Activated CD8-positive, alpha-beta memory T cell treated with anti-CD3 and anti-CD28 coated beads for 48 hours (primary cell): ENCODE data around the gene SLC8A1.

Experiments used
- DNase-seq, 3 experiments: peaks; one replicate each; pipeline ENCODE4 v3.0.0-alpha.2; 2020; ENCODE audit warnings: low read depth in 2 of 3, low spot score in 2 of 3

Gene SLC8A1

DNA sequence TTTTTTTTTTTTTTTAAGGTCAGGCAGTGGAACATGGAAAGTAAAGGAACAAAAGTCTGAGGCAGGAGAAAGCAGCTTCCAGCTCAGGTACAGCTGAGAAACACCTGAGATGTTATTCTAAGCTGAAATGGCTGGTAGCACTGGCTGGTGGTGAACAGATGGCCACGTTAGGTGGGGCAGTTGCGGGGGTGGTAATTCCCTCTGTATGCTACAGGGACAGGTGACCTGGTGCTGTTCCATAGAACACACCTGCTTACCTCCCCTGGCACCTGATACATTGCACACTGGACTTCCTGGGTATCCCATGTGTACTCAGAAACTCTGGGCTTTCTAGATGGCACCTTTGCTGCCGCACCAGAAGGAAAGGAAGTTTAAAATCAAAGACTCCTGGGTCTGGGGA is 333.3 kb downstream of the SLC8A1 start:
- DNase-seq = no peak

DNA sequence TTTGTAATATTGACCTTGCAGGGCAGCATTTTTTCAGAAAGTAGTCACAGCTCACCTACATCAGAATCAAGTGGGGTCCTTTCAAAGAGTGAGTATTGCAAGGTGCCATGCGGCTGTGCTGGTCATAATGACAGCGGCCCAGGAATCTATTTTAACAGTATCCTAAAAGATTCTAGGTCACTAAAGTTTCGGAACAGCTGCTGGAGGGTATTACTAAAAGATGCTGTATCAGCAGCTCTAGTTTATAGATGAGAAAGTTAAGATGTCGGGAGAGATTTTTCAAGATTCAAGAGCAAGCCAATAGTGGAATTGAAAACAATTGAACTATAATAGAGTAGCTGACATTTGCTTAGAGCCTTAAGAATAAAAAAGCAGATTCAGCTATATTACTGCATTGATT is 336.0 kb downstream of the SLC8A1 start:
- no peak for DNase-seq

DNA sequence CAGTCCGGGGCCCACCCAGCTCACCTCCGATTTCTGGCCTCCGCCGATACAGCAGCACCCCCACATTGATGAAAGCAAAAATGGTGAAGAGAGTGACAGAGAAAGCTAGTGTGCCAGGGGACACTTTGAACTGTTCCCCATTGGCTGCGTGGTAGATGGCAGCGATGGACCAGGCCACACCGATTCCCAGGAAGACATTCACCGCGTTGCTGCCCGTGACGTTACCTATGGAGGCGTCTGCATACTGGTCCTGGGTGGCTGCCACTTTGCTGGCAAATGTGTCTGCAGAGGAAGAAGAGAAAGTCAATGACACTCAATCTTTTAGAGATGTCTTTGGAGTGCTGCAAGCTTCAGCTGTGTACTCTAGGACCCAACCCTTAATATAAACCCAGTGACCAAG is 336.5 kb downstream of the SLC8A1 start:
- no peak for DNase-seq

DNA sequence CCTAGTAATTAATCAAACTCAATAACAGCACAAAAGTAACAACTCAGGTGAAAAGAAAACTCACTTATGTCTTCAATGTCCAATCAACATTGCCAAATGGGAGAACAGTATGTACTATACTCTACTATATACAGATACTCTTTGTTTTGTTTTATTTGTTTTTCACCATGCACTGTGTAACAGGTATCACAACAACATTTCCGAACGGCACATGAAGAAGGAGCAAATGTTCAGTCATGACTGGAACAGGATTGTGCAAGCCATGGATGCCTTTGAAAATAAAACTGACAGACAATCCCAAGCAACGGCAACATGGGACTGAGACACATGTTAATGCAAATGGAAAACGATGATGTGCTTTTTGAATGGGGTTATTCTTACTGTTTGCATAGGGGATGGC is 337.9 kb downstream of the SLC8A1 start:
- no peak for DNase-seq

DNA sequence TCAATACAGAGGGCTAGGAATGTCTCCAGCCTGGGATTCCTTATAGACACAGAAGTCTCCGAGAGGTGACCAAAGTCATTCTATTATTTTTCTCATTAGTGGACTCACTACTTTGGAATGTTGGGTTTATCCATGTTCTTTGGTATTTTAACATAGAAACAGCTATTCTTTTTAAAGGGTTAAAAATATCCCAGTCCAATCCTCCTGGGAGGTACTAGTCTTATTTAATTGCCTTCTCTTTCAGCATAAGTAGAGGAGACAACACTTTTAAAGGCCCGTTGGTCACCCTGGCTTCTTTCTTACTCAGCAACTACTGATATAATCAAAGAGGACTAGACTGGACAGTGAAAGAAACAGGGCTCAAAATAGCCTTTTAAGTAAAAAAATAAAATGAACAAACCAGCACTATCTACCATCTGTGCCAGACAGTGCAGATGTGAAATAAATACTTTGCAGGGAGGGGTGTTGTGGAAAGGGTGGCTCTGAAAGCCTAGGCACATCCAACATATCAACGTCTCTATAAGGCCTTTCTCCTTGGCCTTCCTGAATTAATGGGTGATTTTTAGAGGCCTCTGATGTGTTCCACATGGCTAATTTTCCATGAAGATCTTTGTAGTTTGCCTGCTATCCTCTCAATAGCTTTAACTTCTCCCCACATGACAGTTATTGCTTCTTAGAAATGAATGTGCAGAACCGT is 338.5 kb downstream of the SLC8A1 start:
- no peak for DNase-seq

DNA sequence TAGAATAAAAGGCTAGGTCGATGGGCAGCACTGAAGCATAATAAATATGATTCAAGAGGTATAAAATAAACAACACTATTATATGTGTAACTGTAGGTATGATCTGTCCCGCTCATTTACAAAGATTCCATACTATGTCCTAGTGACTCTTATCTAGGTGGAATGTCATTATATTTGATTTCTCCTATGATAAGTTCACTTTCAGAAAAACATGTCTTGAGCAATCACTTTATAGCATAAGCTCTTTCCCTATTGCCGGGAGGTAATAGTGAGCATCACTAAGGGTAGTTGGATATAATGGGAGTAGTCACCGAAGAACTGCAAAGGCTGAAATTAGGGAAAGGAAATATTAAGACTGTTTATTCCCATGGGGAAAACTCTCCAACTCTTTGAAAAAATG is 342.5 kb downstream of the SLC8A1 start:
- no peak for DNase-seq

DNA sequence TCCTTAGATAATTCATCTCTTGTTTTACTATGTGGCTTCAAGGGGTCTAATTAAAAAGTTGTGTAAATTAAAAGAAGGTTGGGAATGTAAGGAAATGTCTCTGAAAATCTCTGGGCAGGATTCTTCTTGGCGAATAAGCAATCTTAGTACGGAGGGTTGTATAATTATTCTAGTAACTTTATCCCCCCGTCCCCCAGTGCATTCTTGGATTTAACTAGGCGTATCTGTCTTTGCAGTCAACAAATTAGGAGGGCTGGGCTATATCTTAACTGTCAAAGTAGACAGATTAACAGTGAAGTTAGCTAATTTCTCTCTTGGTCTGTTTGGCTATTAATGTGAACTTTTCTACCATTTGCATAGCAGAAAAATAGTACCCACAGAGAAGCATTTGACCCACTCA is 343.0 kb downstream of the SLC8A1 start:
- no peak for DNase-seq

DNA sequence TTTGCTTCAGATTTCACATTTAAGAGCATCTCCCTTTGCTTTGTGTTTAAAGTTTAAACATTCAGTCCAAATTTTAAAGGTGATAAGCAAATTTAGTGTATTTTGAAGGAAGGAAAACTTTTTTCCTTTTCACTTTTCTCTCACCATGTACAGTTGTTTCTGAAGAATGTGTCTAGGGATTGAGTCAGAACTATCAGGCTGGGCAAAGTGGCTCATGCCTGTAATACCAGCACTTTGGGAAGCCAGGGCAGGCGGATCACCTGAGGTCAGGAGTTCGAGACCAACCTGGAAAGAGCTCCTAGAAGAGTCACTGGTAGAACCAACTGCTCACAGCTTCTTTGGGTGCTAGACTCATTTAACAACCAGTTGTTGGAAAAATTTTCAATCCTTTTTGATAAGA is 345.8 kb downstream of the SLC8A1 start:
- DNase-seq = no peak

DNA sequence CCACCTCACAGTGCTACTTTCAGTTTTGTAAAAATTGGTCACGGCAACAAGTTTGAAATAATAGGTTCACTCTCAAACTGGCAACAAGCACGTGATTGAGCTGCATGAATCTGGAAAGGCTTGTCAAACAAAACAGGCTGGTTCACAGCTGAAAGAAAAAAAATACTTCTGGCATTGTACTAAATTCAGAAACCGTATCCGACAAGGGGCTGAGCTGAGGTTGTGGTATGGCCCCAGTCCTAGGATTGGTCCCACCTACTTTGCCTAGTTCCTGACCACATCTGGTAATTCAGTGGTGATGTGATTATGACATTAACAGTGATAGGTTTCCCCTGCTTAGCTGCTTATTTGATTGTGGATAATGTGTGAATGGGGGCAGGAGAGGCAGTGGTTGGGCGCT is 346.3 kb downstream of the SLC8A1 start:
- no peak for DNase-seq

DNA sequence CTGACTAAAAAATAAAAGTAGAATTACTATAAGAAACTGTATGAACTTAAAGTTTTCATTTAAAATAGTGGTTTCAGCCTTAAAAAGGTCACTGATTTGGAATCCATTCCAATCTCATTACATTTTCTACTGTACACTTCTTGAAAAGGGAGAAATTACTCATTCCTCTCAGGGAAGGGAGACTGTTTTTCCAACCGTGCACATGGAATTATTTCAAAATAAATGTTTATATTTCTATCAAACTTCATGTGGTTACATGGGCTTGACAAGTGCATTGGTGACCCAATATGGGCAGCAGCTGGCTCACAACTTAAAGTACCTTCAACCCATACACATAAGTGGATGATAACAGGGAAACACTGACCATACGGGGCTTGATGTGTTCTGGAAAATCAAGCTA is 348.3 kb downstream of the SLC8A1 start:
- DNase-seq = no peak

DNA sequence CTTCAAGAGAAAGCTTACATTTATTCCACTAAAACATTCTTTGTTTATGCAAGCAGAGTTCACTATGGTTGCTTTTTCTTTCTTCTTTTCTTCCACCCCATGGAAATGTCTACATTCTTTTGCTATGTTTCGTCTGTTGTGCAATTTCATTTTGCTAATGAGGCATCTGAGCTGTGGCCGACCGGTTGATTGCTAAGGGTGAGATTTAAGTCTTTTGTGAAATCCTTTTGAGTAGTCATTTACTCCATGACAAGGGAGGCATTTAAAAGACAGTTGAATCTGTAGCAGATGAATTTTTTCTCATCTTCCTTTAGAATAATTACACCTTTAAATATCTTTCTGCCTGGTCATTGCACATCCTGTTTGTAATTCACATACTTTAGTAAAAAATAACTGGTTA is 348.7 kb downstream of the SLC8A1 start:
- DNase-seq = no peak

DNA sequence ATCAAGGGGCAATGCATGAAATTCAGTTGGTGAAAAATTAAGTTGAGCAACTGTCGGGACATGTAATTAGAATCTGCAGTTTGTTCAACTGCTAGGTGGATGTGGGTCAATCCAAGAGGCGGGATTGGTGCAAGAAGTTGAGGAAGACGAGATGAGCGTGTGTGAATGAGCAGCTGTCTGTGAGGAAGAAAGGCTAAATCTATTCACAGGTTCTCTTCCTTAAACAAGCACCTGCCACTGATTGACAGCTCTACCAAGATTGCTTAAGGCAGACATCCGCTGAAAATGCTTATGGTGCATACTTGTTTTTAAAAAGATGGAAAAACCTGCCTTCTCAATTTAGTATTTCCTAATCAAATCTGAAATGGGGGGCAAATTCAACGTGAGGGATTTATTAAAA is 349.4 kb downstream of the SLC8A1 start:
- no peak for DNase-seq

DNA sequence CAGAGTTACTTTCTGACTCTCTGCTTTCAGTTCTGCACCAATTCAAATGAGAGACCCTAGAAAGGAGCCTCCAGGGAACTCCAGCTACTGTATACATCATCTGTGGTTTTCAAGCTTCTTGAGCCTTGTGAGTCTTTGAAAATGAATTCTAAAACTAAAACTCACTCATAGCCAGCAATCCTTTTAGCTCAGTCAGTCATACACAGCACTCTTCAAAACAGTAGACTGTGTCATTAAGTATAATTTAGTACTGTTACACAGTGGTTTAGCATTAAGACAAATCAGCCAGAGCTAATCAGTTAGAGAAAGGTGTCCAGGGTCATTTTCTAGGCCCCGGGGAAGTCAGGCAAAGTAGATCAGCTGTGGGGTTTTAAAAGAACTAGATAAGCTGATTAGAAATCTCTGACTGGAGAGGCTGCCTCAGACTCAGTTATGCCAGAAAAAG is 350.7 kb downstream of the SLC8A1 start:
- no peak for DNase-seq

DNA sequence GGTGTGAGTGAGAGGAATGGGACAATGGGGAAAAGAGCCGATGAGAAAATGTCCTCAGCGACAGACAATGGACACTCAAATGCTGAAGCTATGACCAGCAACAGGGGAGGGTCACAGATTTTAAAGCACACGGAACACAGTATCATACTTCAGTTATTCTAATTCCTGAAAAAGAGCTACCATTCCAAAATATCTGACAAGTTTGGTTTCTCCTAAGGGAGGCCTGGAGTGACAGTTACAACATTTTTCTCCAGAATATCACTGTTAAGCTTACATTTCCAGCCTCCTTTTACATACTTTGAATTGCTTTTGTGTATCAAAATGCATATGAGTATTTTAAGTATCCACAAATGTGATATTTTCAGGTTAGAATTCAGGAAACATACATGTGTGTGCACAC is 351.2 kb downstream of the SLC8A1 start:
- no peak for DNase-seq

DNA sequence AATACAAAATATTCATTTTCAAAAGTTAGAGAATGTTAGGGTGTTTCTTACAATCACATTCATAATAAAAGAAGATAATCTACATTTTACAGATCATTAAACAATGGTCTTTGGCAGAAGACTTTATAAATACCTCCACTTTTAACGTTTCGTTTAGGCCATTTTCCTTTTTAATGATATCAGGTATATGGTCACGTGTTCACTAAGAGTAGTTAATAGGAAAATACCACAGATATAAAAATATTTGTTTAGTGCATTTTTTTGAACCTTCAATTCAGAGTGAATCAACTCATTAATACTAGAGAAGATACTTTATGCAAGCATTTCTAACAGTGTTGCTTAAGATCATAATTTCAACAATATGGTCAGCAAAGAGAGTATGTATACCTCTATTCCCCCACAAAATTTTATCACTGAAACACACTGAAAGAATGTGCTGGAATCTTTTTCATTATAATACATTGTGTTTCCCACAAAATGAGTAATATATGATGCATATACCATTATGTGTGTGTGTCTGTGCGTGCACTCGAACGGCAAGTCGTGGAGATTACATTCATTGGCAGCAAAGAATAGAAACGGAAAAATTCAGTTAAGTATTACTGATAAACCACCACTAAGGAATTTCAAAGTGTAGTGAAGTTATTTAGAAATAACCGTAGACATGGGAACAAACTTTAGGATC is 353.0 kb downstream of the SLC8A1 start:
- no peak for DNase-seq

DNA sequence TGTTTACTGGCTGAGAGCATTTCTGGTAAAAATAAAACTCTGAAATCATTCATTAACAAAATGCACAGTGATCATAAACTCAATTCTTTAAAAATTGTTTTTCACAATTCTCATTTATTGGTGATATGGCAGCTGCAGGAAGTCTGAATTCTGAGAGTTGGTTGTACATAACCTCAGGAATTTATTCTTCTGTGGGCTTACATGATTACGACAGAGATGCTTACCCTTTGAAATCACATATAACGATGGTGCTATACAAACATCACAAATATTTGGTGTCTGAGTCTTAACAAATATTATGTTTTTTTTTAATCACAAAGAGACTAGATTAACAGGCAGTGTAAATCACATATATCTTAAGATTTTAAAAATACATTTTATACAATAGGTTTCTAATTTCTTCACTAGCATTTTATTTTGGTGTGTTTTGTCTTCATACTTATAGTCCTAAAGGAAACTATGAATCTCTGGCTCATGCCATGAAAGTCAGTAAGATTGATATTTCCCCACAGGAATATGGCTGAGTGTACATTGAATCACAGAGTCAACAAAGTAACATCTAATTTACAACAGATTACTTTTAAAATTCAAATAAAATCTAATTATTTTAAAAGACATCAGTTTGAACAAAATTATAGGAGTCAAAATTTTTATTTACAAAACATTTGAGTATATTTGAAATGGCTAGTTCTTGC is 354.1 kb downstream of the SLC8A1 start:
- no peak for DNase-seq

DNA sequence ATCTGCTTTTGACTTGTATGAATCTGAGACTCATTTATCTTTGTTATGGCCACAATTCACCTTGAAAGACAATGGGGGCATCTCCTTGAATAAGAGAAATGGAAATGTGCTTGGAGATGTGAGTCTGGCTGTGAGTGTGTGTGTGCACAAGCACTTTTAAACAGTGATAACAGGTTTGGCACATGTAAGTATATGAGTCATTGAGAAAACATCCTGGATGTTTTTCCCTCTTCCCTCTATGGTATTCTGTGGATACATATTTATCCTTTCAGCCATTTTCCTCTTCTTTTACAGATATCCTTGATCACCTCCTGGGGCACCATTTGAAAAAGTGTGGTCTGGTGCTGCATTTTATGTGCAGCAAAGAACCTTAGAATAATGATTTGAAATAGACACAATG is 355.5 kb downstream of the SLC8A1 start:
- DNase-seq = no peak

DNA sequence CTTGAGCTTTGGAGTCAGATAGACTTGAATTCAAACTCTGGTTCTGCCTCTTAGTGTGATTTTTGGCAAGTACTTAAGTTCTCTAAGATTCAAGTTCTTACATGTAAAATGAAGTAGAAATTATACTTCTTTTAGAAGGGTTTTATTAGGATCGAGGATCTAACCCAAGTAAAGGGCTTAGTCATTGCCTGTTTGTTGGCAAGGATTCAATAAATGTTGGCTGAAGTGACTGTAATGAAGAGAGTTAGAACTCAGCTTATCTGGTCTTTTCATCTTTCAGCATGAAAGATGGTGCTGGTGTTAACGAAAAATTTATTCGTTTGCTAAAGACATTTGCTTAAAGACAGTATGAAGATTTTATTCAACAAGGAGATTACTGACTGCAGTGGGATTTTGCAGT is 356.9 kb downstream of the SLC8A1 start:
- DNase-seq = no peak

DNA sequence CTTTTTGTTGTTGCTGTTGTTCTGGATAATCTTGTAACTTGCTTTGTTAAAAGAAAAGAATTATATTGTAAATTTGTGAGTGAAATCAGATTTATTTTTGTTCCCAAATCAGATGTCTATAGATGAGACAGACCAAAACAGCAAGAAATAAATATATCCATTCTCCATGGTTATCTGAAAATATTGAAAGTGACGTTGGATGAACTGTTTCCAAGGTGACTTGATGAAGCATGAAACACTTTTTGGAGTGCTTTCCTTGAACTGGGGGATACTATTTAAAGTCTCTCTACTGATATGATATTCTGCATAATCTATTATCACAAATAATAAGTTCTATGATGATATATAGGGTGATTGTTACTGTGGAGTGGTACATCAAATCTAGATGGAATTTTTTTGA is 357.4 kb downstream of the SLC8A1 start:
- no peak for DNase-seq

DNA sequence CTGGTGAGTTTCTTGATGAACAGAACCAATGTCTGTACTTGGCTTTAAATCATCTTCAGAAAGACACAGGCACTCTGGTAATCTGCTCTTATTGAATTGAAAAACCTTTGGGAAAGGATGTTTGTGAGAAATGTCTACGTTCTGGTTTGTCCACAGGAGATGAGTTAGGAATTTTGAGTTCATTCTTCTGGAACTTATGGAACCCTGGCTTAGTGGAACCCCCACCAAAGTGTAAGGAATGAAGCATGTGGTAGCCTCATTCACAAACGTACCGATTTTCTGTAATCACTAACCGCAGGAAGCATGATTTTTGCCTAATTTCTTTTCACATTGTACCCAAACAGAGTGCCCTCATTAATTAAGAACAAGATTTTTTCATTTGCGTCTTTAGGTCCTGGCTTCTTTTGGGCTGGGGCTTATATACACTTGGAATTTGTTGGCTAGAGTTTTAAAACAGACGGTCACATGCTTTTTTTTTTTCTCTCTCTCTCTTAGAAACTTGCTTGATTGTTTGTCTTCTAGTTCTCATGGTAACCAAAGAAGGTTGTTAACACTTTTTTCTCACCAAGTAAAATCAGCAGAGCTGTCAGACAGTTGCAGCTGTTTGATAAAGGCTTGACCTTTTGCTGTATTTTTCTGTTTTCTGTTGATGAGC is 358.7 kb downstream of the SLC8A1 start:
- DNase-seq = no peak

DNA sequence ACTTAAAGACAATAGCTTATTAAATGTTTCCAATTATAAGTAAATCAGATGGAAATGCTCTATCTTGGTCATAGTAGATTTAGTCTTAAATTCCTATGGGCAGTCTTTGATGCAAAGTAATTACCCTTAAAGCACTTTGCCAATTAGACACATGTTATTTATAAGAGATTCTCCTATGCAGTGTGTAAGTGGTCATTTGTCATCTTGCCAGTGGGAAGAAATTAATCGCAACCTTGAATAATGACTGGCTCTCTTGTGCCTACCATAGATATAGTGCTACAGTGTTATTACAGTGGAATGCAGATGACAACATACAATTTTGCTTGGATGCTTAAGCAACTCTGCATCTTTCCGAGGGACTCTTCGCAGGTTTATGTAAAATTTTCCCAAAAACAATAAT is 361.8 kb downstream of the SLC8A1 start:
- no peak for DNase-seq

DNA sequence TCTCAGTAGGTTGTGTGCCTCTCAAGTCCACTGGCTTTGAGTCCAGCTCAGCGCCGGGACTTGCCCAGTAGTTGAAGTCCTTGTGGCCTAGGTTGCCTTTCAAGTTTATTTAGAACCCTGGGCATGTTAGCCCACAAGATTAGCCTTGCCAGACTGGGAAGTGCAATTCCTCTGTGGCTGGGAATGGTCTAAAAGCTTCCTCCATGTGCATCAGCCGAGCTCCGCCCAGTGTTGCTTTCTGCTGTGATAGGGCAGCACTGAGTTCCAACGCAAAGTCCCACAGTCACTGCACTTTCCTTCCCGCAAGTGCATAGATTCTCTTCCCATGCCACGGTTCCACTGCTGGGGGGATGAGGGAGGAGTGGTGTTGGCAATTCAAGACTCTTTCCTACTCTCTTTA is 364.0 kb downstream of the SLC8A1 start:
- no peak for DNase-seq
